Panc1 (cell line): ENCODE data around the gene ZNF335. TPM values are rescaled to one million over a fixed set of nuclear protein-coding genes. Genes with fewer than 3 reads are reported as not detected.

Experiments
- ATAC-seq: fragments of 200-7000 bp; cut with Tn5 transposase; 2 replicates; pipeline ENCODE4 v1.9.1; 2020; ENCODE audit warnings: mild to moderate bottlenecking, moderate library complexity
- BruUV-seq: library from RNA; stranded (reverse); fragments of 400-500 nt; replicated peaks from 2 replicates; lab custom pipeline; 2021; lab: Mats Ljungman, UMichigan
- CTCF ChIA-PET: fragments of 300-600 bp; sonication (Branson Sonifier 250); formaldehyde crosslinking; loops from one replicate; lab custom pipeline; 2022; ENCODE audit warnings: antibody characterized with exemption; lab: Charles Lee
- POLR2A ChIA-PET: fragments of 300-600 bp; sonication (Branson Sonifier 250); formaldehyde crosslinking; loops from one replicate; lab custom pipeline; 2022; ENCODE audit warnings: antibody characterized with exemption; lab: Charles Lee
- DNase-seq: peaks from one replicate; pipeline ENCODE4 v3.0.0-alpha.2; 2010; ENCODE audit warnings: low read depth, low spot score
- H3K27ac ChIP-seq: 2 replicates; pipeline ENCODE4 v1.5.1; 2011; ENCODE audit warnings: mild to moderate bottlenecking, low read length, inconsistent platforms
- H3K27me3 ChIP-seq: fragments of 200-500 bp; sonication (Bioruptor generic); 2 replicates; pipeline ENCODE4 v1.6.0; 2014; ENCODE audit warnings: low read length, inconsistent platforms; ENCODE audit not compliant: control insufficient read depth, insufficient read depth
- H3K36me3 ChIP-seq: fragments of 200-500 bp; sonication (Bioruptor generic); 2 replicates; pipeline ENCODE4 v1.5.1; 2014; ENCODE audit warnings: inconsistent platforms, mild to moderate bottlenecking, low read length, moderate library complexity; ENCODE audit not compliant: control insufficient read depth, insufficient read depth
- H3K4me1 ChIP-seq: 2 replicates; pipeline ENCODE4 v1.5.1; 2011; ENCODE audit warnings: inconsistent platforms, mild to moderate bottlenecking, low read length, moderate library complexity; ENCODE audit not compliant: control insufficient read depth, insufficient read depth
- H3K4me3 ChIP-seq, 2 experiments: 2 replicates each; pipeline ENCODE4 v1.5.1; 2011 to 2012; ENCODE audit warnings: low read depth in 2 of 2, low read length in 2 of 2, mild to moderate bottlenecking in 2 of 2, inconsistent platforms in 1 of 2, moderate library complexity in 1 of 2
- H3K9me3 ChIP-seq: fragments of 200-500 bp; sonication (Bioruptor generic); 2 replicates; pipeline ENCODE4 v1.5.1; 2014; ENCODE audit warnings: low read depth, mild to moderate bottlenecking, inconsistent platforms, low read length, moderate library complexity; ENCODE audit not compliant: control insufficient read depth, insufficient read depth
- CTCF ChIP-seq: fragments of 450-650 bp; IDR thresholded peaks from 2 replicates; pipeline ENCODE4 v1.5.1; 2017; ENCODE audit warnings: mild to moderate bottlenecking
- POLR2AphosphoS5 ChIP-seq: IDR thresholded peaks from 2 replicates; pipeline ENCODE4 v1.6.1; 2012; ENCODE audit warnings: mild to moderate bottlenecking, low read depth, low read length, moderate library complexity
- REST ChIP-seq, 2 experiments: IDR thresholded peaks; 2 replicates each; pipeline ENCODE4 v1.6.1; 2011 to 2012; ENCODE audit warnings: low read depth in 2 of 2, control low read depth in 1 of 2, low read length in 1 of 2, mild to moderate bottlenecking in 1 of 2, moderate library complexity in 1 of 2; ENCODE audit not compliant: insufficient read depth in 1 of 2
- SIN3A ChIP-seq: IDR thresholded peaks from 2 replicates; pipeline ENCODE4 v1.6.1; 2012; ENCODE audit warnings: low read depth, mild to moderate bottlenecking, low read length, moderate library complexity, borderline replicate concordance; ENCODE audit not compliant: insufficient read depth
- TCF7L2 ChIP-seq: IDR thresholded peaks from 2 replicates; pipeline ENCODE4 v1.6.1; 2011; ENCODE audit warnings: mild to moderate bottlenecking, low read depth, low read length, inconsistent platforms
- in situ Hi-C: cut with HindIII; loops from 2 replicates; pipeline ENCODE4 v1.10.0; 2016; ENCODE audit warnings: low sequenced_read_pairs, low pct_unique_long_range_greater_than_20kb
- intact Hi-C: fragments of 100-400 bp; cut with micrococcal nuclease; formaldehyde crosslinking; loops from one replicate; pipeline ENCODE4 v1.10.0; 2022; ENCODE audit not compliant: unreplicated experiment
- total RNA-seq: library from RNA; stranded (reverse); gene quantifications from one replicate; pipeline ENCODE4 v1.2.1, GENCODE V29; 2021; ENCODE audit not compliant: unreplicated experiment

Gene ZNF335
- total RNA-seq, 1 experiment from 2014 or later = 31.1 TPM

GRCh38 chr20:45919542-45920399, 52.2 kb downstream of the ZNF335 start:
- no peak for TF ChIP-seq TCF7L2
- no peak for TF ChIP-seq SIN3A
- no peak for TF ChIP-seq POLR2AphosphoS5
- TF ChIP-seq CTCF = no peak
- TF ChIP-seq REST (IDR thresholded peaks at IDR 0.05; ENCODE audit: insufficient read depth in 1 of 2, low read depth in 2 of 2, low read length in 1 of 2) = no peak
- ATAC-seq (no peak), DNase-seq (no peak)
- Histone ChIP-seq H3K4me3 (no peak overlapping the region), H3K4me1 (no peaks in the 10 kb centered on the region), H3K36me3 (no peaks in the 10 kb centered on the region), H3K27me3 (no peaks in the 10 kb centered on the region), H3K27ac (no peak overlapping the region), H3K9me3 (no peaks in the 10 kb centered on the region)
- intact Hi-C loops = no loop called here
- POLR2A ChIA-PET = interaction anchor here (0.6 kb wide), 1 partner anchor 50 kb away, joined by 8 read pairs; no protein-coding TSS in a partner anchor
- CTCF ChIA-PET = no interaction called here
- BruUV-seq = no TSS peak
- in situ Hi-C loops = no loop called here

- ChIA-PET CTCF (no interaction called here), POLR2A (interaction anchor here (0.8 kb wide), 1 partner anchor 18 kb away, joined by 3 read pairs; no protein-coding TSS in a partner anchor)
- TF ChIP-seq CTCF = no peak
- no peak for TF ChIP-seq POLR2AphosphoS5
- TF ChIP-seq TCF7L2 = no peak
- Histone ChIP-seq H3K27me3 (no peaks in the 10 kb centered on the region), H3K36me3 (no peaks in the 10 kb centered on the region), H3K9me3 (no peaks in the 10 kb centered on the region), H3K27ac (no peak overlapping the region), H3K4me1 (no peaks in the 10 kb centered on the region), H3K4me3 (no peak overlapping the region)
- intact Hi-C loops = no loop called here
- ATAC-seq = no peak
- in situ Hi-C loops = no loop called here
- no TSS peak for BruUV-seq
- no peak for DNase-seq
Measured at GRCh38 chr20:45918779-45919537, 53.0 kb downstream of the ZNF335 start.
